ENCODE results near the gene RGS12. TPM values are rescaled to one million over a fixed set of nuclear protein-coding genes. Genes with fewer than 3 reads are reported as not detected.

Gene RGS12
- total and polyA plus RNA-seq, 2 experiments from 2014 or later = 19.6 to 22.5 TPM

GRCh38 chr4:3268395-3269104, 24.3 kb upstream of the RGS12 start:
- Histone ChIP-seq H3K27me3 (no peaks in the 10 kb centered on the region), H3K27ac (no peak overlapping the region), H3K4me2 (no peak overlapping the region), H3K9me2 (replicated peaks; ENCODE audit: insufficient read depth) (no peaks in the 10 kb centered on the region), H3K79me2 (no peaks in the 10 kb centered on the region), H3K4me1 (ENCODE audit: insufficient read depth) (no peaks in the 10 kb centered on the region), H2AFZ (no peak overlapping the region), H3K9me3 (ENCODE audit: low read depth) (no peaks in the 10 kb centered on the region), H4K20me1 (ENCODE audit: insufficient read depth, poor library complexity, severe bottlenecking) (no peaks in the 10 kb centered on the region), H3K4me3 (no peak overlapping the region), H3K36me3 (replicated peaks; ENCODE audit: insufficient read depth, low read depth) (no peaks in the 10 kb centered on the region)
- TF ChIP-seq, protein P1, sequence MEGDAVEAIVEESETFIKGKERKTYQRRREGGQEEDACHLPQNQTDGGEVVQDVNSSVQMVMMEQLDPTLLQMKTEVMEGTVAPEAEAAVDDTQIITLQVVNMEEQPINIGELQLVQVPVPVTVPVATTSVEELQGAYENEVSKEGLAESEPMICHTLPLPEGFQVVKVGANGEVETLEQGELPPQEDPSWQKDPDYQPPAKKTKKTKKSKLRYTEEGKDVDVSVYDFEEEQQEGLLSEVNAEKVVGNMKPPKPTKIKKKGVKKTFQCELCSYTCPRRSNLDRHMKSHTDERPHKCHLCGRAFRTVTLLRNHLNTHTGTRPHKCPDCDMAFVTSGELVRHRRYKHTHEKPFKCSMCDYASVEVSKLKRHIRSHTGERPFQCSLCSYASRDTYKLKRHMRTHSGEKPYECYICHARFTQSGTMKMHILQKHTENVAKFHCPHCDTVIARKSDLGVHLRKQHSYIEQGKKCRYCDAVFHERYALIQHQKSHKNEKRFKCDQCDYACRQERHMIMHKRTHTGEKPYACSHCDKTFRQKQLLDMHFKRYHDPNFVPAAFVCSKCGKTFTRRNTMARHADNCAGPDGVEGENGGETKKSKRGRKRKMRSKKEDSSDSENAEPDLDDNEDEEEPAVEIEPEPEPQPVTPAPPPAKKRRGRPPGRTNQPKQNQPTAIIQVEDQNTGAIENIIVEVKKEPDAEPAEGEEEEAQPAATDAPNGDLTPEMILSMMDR (IDR thresholded peaks at IDR 0.05; ENCODE audit: poor library complexity) = no peak
- TF ChIP-seq EZH2 (IDR thresholded peaks at IDR 0.05; ENCODE audit: borderline replicate concordance) (no peak), EZH2phosphoT487 (IDR thresholded peaks at IDR 0.05; ENCODE audit: low read depth, severe bottlenecking, unreplicated experiment) (no peak)
- WGBS (ENCODE audit: low lambda C conversion rate, missing lambda C conversion rate) = 86% methylated on average over 16 of the region's 17 CpGs
- DNase-seq (ENCODE audit: low spot score) = peak; percentile 2

DNA sequence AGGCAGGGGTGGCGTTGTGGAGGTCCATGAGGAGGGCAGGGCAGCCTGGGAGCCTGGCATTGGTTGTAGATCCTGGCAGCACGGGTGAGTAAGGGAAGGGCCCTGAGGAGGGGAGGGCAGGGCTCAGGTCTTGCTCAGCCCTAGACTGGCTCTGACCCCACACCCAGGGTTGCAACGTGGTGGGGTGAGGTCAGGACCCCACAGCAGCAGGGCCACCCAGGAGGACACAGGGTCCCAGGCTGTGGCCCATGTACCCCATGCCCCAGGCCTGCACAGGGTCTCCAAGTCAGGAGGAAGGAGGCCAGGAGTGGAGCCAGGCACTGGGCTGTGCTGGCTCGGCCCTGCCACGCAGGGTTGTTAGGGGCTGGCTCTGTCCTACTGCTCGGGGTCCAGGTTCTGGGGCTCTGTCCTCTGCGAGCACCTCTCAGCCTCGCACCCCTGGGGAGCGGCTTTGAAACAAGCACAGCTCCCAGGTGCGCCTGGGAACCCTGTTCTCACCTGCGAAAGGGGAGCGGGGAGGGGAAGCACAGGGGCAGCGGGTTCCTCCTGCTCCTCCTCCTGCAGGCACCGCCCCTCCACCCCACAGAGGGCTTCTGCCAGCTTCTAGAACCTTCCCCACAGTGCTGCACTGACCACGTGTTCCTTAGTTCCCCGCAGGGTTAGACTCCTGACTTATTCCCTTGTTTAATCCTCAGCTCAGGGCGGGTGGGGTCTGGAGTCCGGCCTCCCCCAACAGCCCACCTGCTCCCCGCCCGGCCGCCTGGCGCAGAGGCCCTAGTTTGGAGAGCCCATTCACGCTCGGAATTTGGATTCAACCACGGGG, 23.5 kb upstream of the RGS12 start:
- DNase-seq (ENCODE audit: low spot score) = peak; percentile 4
- Histone ChIP-seq H3K4me2 (no peak overlapping the region), H3K4me3 (no peak overlapping the region), H3K9me3 (ENCODE audit: low read depth) (no peaks in the 10 kb centered on the region), H3K36me3 (replicated peaks; ENCODE audit: insufficient read depth, low read depth) (no peaks in the 10 kb centered on the region), H3K4me1 (ENCODE audit: insufficient read depth) (no peaks in the 10 kb centered on the region), H4K20me1 (ENCODE audit: insufficient read depth, poor library complexity, severe bottlenecking) (no peaks in the 10 kb centered on the region), H3K27ac (no peak overlapping the region), H2AFZ (no peak overlapping the region), H3K27me3 (no peaks in the 10 kb centered on the region), H3K9me2 (replicated peaks; ENCODE audit: insufficient read depth) (no peaks in the 10 kb centered on the region), H3K79me2 (no peaks in the 10 kb centered on the region)
- 93% methylated on average over 22 of the region's 25 CpGs for WGBS (ENCODE audit: low lambda C conversion rate, missing lambda C conversion rate)
- TF ChIP-seq EZH2 (IDR thresholded peaks at IDR 0.05; ENCODE audit: borderline replicate concordance) (no peak), EZH2phosphoT487 (IDR thresholded peaks at IDR 0.05; ENCODE audit: low read depth, severe bottlenecking, unreplicated experiment) (no peak)

GRCh38 chr4:3269991-3270611, 22.7 kb upstream of the RGS12 start:
- H3K4me3 ChIP-seq = no peak overlapping the region
- no peak overlapping the region for H3K27ac ChIP-seq
- no peaks in the 10 kb centered on the region for H3K4me1 ChIP-seq (ENCODE audit: insufficient read depth)
- no peak overlapping the region for H2AFZ ChIP-seq
- no peaks in the 10 kb centered on the region for H3K9me2 ChIP-seq (replicated peaks; ENCODE audit: insufficient read depth)
- no peaks in the 10 kb centered on the region for H4K20me1 ChIP-seq (ENCODE audit: insufficient read depth, poor library complexity, severe bottlenecking)
- WGBS (ENCODE audit: low lambda C conversion rate, missing lambda C conversion rate) = 86% methylated on average over 16 of the region's 17 CpGs
- TF ChIP-seq, protein P1 (IDR thresholded peaks at IDR 0.05; ENCODE audit: poor library complexity) = no peak
- no peak for TF ChIP-seq EZH2 (IDR thresholded peaks at IDR 0.05; ENCODE audit: borderline replicate concordance)
- no peak for TF ChIP-seq EZH2phosphoT487 (IDR thresholded peaks at IDR 0.05; ENCODE audit: low read depth, severe bottlenecking, unreplicated experiment)
- no peaks in the 10 kb centered on the region for H3K79me2 ChIP-seq
- H3K9me3 ChIP-seq (ENCODE audit: low read depth) = no peaks in the 10 kb centered on the region
- peak; percentile 3 for DNase-seq (ENCODE audit: low spot score)
- H3K4me2 ChIP-seq = no peak overlapping the region
- no peaks in the 10 kb centered on the region for H3K36me3 ChIP-seq (replicated peaks; ENCODE audit: insufficient read depth, low read depth)
- no peaks in the 10 kb centered on the region for H3K27me3 ChIP-seq

Data from hepatocyte (in vitro differentiated cells).